Activated naive CD4-positive, alpha-beta T cell treated with anti-CD3 and anti-CD28 coated beads for 36 hours (primary cell): ENCODE measurements around the gene COG7. TPM values are rescaled to one million over a fixed set of nuclear protein-coding genes. Genes with fewer than 3 reads are reported as not detected.
"Not testable (repeated sequence)": the region's sequence is repeated elsewhere in the genome, so short reads cannot be mapped to it uniquely, and the experiment has no call there.

Experiments used
- CTCF ChIA-PET: fragments of 350-600 bp; sonication (Branson Sonifier 250); formaldehyde crosslinking; loops from one replicate; lab custom pipeline; 2021; ENCODE audit warnings: antibody characterized with exemption; lab: Charles Lee
- DNase-seq: peaks from one replicate; pipeline ENCODE4 v3.0.0-alpha.2; 2020
- H3K27ac Mint-ChIP-seq: one replicate; pipeline ENCODE4 v1.8.0; 2021; ENCODE audit warnings: mild to moderate bottlenecking, mixed read lengths
- H3K27me3 Mint-ChIP-seq: one replicate; pipeline ENCODE4 v1.8.0; 2021; ENCODE audit warnings: low read depth, mixed read lengths
- H3K36me3 Mint-ChIP-seq: one replicate; pipeline ENCODE4 v1.8.0; 2021; ENCODE audit warnings: low read depth, mixed read lengths
- H3K4me1 Mint-ChIP-seq: one replicate; pipeline ENCODE4 v1.8.0; 2021; ENCODE audit warnings: low read depth, mixed read lengths
- H3K4me3 Mint-ChIP-seq: one replicate; pipeline ENCODE4 v1.8.0; 2021; ENCODE audit warnings: mild to moderate bottlenecking, moderate library complexity, mixed read lengths
- H3K9me3 Mint-ChIP-seq: one replicate; pipeline ENCODE4 v1.8.0; 2021; ENCODE audit warnings: mixed read lengths
- intact Hi-C: fragments of 100-400 bp; cut with micrococcal nuclease; formaldehyde crosslinking; loops from one replicate; pipeline ENCODE4 v1.15.1; 2023
- total RNA-seq, 2 experiments: library from RNA; stranded (reverse); gene quantifications; one replicate each; pipeline ENCODE4 v1.2.3, GENCODE V29; 2021

The COG7 gene
- total RNA-seq, 2 experiments from 2014 or later = 16.4 to 16.9 TPM

GRCh38 chr16:23378256-23378655, 74.7 kb downstream of the COG7 start:
- intact Hi-C loops = no loop called here
- Mint-ChIP-seq H3K4me1 (no peaks in the 10 kb centered on the region), H3K9me3 (no peaks in the 10 kb centered on the region), H3K4me3 (no peak overlapping the region), H3K27ac (no peak overlapping the region), H3K36me3 (no peaks in the 10 kb centered on the region), H3K27me3 (peaks cover 3% of the 10 kb centered on the region)
- CTCF ChIA-PET = no interaction called here
- no peak for DNase-seq

- H3K9me3 Mint-ChIP-seq = no peaks in the 10 kb centered on the region
- CTCF ChIA-PET = no interaction called here
- no peak overlapping the region for H3K4me3 Mint-ChIP-seq
- DNase-seq = no peak
- peaks cover 3% of the 10 kb centered on the region for H3K27me3 Mint-ChIP-seq
- intact Hi-C loops = no loop called here
- no peaks in the 10 kb centered on the region for H3K36me3 Mint-ChIP-seq
- no peaks in the 10 kb centered on the region for H3K4me1 Mint-ChIP-seq
- no peak overlapping the region for H3K27ac Mint-ChIP-seq
Measured at GRCh38 chr16:23377071-23377931, 75.7 kb downstream of the COG7 start.

GRCh38 chr16:23375643-23376042, 77.3 kb downstream of the COG7 start:
- peaks cover 4% of the 10 kb centered on the region for H3K27me3 Mint-ChIP-seq
- CTCF ChIA-PET = interaction anchor here (0.6 kb wide), 1 partner anchor 385 kb away, joined by 4 read pairs; no protein-coding TSS in a partner anchor
- no peak for DNase-seq
- H3K9me3 Mint-ChIP-seq = no peaks in the 10 kb centered on the region
- H3K4me3 Mint-ChIP-seq = no peak overlapping the region
- intact Hi-C loops = no loop called here
- H3K36me3 Mint-ChIP-seq = no peaks in the 10 kb centered on the region
- H3K4me1 Mint-ChIP-seq = no peaks in the 10 kb centered on the region
- no peak overlapping the region for H3K27ac Mint-ChIP-seq

- Mint-ChIP-seq H3K4me3 (no peak overlapping the region), H3K27ac (no peak overlapping the region), H3K36me3 (no peaks in the 10 kb centered on the region), H3K27me3 (peaks cover 7% of the 10 kb centered on the region), H3K9me3 (no peaks in the 10 kb centered on the region), H3K4me1 (no peaks in the 10 kb centered on the region)
- DNase-seq = no peak
- intact Hi-C loops = no loop called here
- CTCF ChIA-PET = no interaction called here
Measured at GRCh38 chr16:23374721-23375510, 78.1 kb downstream of the COG7 start.

- H3K36me3 Mint-ChIP-seq = no peaks in the 10 kb centered on the region
- peaks cover 7% of the 10 kb centered on the region for H3K27me3 Mint-ChIP-seq
- no peak for DNase-seq
- H3K4me3 Mint-ChIP-seq = no peak overlapping the region
- CTCF ChIA-PET = no interaction called here
- H3K27ac Mint-ChIP-seq = no peak overlapping the region
- H3K4me1 Mint-ChIP-seq = no peaks in the 10 kb centered on the region
- intact Hi-C loops = no loop called here
- H3K9me3 Mint-ChIP-seq = no peaks in the 10 kb centered on the region
Measured at GRCh38 chr16:23373436-23374219, 79.4 kb downstream of the COG7 start.

- Mint-ChIP-seq H3K4me1 (no peaks in the 10 kb centered on the region), H3K27me3 (peaks cover 7% of the 10 kb centered on the region), H3K4me3 (no peak overlapping the region), H3K9me3 (no peaks in the 10 kb centered on the region), H3K27ac (no peak overlapping the region), H3K36me3 (no peaks in the 10 kb centered on the region)
- DNase-seq = no peak
- intact Hi-C loops = no loop called here
- CTCF ChIA-PET = no interaction called here
Measured at GRCh38 chr16:23371368-23371767, 81.6 kb downstream of the COG7 start.

- CTCF ChIA-PET = no interaction called here
- no peak for DNase-seq
- H3K27ac Mint-ChIP-seq = no peak overlapping the region
- peaks cover 7% of the 10 kb centered on the region for H3K27me3 Mint-ChIP-seq
- intact Hi-C loops = loop anchor here (5.0 kb wide), 1 partner anchor 187 kb away; the partner anchor contains the start of gene SCNN1G
- H3K9me3 Mint-ChIP-seq = no peaks in the 10 kb centered on the region
- peaks cover 9% of the 10 kb centered on the region for H3K4me1 Mint-ChIP-seq
- H3K36me3 Mint-ChIP-seq = no peaks in the 10 kb centered on the region
- no peak overlapping the region for H3K4me3 Mint-ChIP-seq
Measured at GRCh38 chr16:23369416-23369815, 83.6 kb downstream of the COG7 start.

- H3K9me3 Mint-ChIP-seq = no peaks in the 10 kb centered on the region
- intact Hi-C loops = loop anchor here (5.0 kb wide), 1 partner anchor 186 kb away; the partner anchor contains the start of gene SCNN1G
- no peaks in the 10 kb centered on the region for H3K36me3 Mint-ChIP-seq
- DNase-seq = no peak
- H3K27ac Mint-ChIP-seq = no peak overlapping the region
- peaks cover 6% of the 10 kb centered on the region for H3K27me3 Mint-ChIP-seq
- peaks cover 11% of the 10 kb centered on the region for H3K4me1 Mint-ChIP-seq
- CTCF ChIA-PET = no interaction called here
- no peak overlapping the region for H3K4me3 Mint-ChIP-seq
Measured at GRCh38 chr16:23368469-23368868, 84.5 kb downstream of the COG7 start.

- H3K27me3 Mint-ChIP-seq = peaks cover 4% of the 10 kb centered on the region
- H3K36me3 Mint-ChIP-seq = no peaks in the 10 kb centered on the region
- H3K9me3 Mint-ChIP-seq = no peaks in the 10 kb centered on the region
- no peak for DNase-seq
- intact Hi-C loops = loop anchor here (5.0 kb wide), 1 partner anchor 186 kb away; the partner anchor contains the start of gene SCNN1G
- CTCF ChIA-PET = no interaction called here
- H3K4me1 Mint-ChIP-seq = peaks cover 11% of the 10 kb centered on the region
- no peak overlapping the region for H3K4me3 Mint-ChIP-seq
- H3K27ac Mint-ChIP-seq = no peak overlapping the region
Measured at GRCh38 chr16:23367988-23368387, 85.0 kb downstream of the COG7 start.

- intact Hi-C loops = loop anchor here (5.0 kb wide), 1 partner anchor 185 kb away; the partner anchor contains the start of gene SCNN1G
- Mint-ChIP-seq H3K27me3 (peaks cover 4% of the 10 kb centered on the region), H3K36me3 (no peaks in the 10 kb centered on the region), H3K9me3 (no peaks in the 10 kb centered on the region), H3K4me3 (no peak overlapping the region), H3K4me1 (peaks cover 11% of the 10 kb centered on the region), H3K27ac (no peak overlapping the region)
- CTCF ChIA-PET = no interaction called here
- no peak for DNase-seq
Measured at GRCh38 chr16:23367564-23367963, 85.4 kb downstream of the COG7 start.

- H3K9me3 Mint-ChIP-seq, H3K27ac Mint-ChIP-seq, H3K4me3 Mint-ChIP-seq, H3K27me3 Mint-ChIP-seq, H3K36me3 Mint-ChIP-seq, DNase-seq: not testable (repeated sequence)
- CTCF ChIA-PET = interaction anchor here (0.8 kb wide), 1 partner anchor 69 kb away, joined by 3 read pairs; no protein-coding TSS in a partner anchor
- H3K4me1 Mint-ChIP-seq = peaks cover 11% of the 10 kb centered on the region
- intact Hi-C loops = loop anchor here (5.0 kb wide), 1 partner anchor 184 kb away; the partner anchor contains the start of gene SCNN1G
Measured at GRCh38 chr16:23366341-23366740, 86.6 kb downstream of the COG7 start.
